HepG2 (cell line): Measurements from ENCODE around the gene SLC17A9. TPM values are rescaled to one million over a fixed set of nuclear protein-coding genes. Genes with fewer than 3 reads are reported as not detected.

ENCODE experiments used
- BRF2 ChIP-seq: sonication (generic); formaldehyde crosslinking; IDR thresholded peaks from 2 replicates; pipeline ENCODE4 v1.8.1; 2022; ENCODE audit warnings: mild to moderate bottlenecking, missing genetic modification reagents
- DMAP1 ChIP-seq: IDR thresholded peaks from 2 replicates; pipeline ENCODE4 v1.6.1; 2016
- HOXA3 ChIP-seq: sonication (generic); formaldehyde crosslinking; IDR thresholded peaks from 2 replicates; pipeline ENCODE4 v1.5.0; 2020; ENCODE audit warnings: missing genetic modification reagents
- PAX8 ChIP-seq: sonication (generic); formaldehyde crosslinking; IDR thresholded peaks from 2 replicates; pipeline ENCODE4 v1.8.0; 2022; ENCODE audit warnings: mild to moderate bottlenecking, missing genetic modification reagents, borderline replicate concordance
- PRDM4 ChIP-seq: sonication (generic); formaldehyde crosslinking; IDR thresholded peaks from 2 replicates; pipeline ENCODE4 v1.9.0; 2021; ENCODE audit warnings: missing genetic modification reagents, borderline replicate concordance
- SMYD3 ChIP-seq: sonication (generic); formaldehyde crosslinking; IDR thresholded peaks from 2 replicates; pipeline ENCODE4 v1.8.1; 2023; ENCODE audit warnings: mild to moderate bottlenecking, missing genetic modification reagents
- XRCC5 ChIP-seq: fragments of 200-400 bp; formaldehyde crosslinking; optimal IDR thresholded peaks from 2 replicates; pipeline ENCODE3; 2017; ENCODE audit warnings: mild to moderate bottlenecking, low read length
- ZBTB20 ChIP-seq: sonication (generic); formaldehyde crosslinking; IDR thresholded peaks from 2 replicates; pipeline ENCODE4 v1.8.1; 2023; ENCODE audit warnings: missing genetic modification reagents, low read depth, mild to moderate bottlenecking, borderline replicate concordance
- ZBTB46 ChIP-seq: sonication (generic); formaldehyde crosslinking; IDR thresholded peaks from 2 replicates; pipeline ENCODE4 v1.4.0; 2020; ENCODE audit warnings: mild to moderate bottlenecking, missing genetic modification reagents, borderline replicate concordance
- ZMAT3 ChIP-seq: sonication (generic); formaldehyde crosslinking; conservative IDR thresholded peaks from 2 replicates; pipeline ENCODE4 v1.7.0; 2021; ENCODE audit warnings: missing genetic modification reagents
- ZNF20 ChIP-seq: sonication (generic); formaldehyde crosslinking; IDR thresholded peaks from 2 replicates; pipeline ENCODE4 v1.4.0; 2020; ENCODE audit warnings: mild to moderate bottlenecking, moderate library complexity, missing genetic modification reagents
- ZNF253 ChIP-seq: sonication (generic); formaldehyde crosslinking; IDR thresholded peaks from 2 replicates; pipeline ENCODE4 v1.8.0; 2022; ENCODE audit warnings: mild to moderate bottlenecking, missing genetic modification reagents, borderline replicate concordance
- ZNF326 ChIP-seq: sonication (generic); formaldehyde crosslinking; IDR thresholded peaks from 2 replicates; pipeline ENCODE4 v1.4.0; 2020; ENCODE audit warnings: missing genetic modification reagents, borderline replicate concordance
- ZNF431 ChIP-seq: sonication (generic); formaldehyde crosslinking; IDR thresholded peaks from 2 replicates; pipeline ENCODE4 v1.9.0; 2022; ENCODE audit warnings: missing genetic modification reagents, low read depth, mild to moderate bottlenecking, borderline replicate concordance
- ZNF543 ChIP-seq: sonication (generic); formaldehyde crosslinking; IDR thresholded peaks from 2 replicates; pipeline ENCODE4 v1.4.0; 2020; ENCODE audit warnings: mild to moderate bottlenecking, missing genetic modification reagents
- ZNF576 ChIP-seq: sonication (generic); formaldehyde crosslinking; IDR thresholded peaks from 2 replicates; pipeline ENCODE4 v1.4.0; 2020; ENCODE audit warnings: mild to moderate bottlenecking, missing genetic modification reagents
- ZNF724P ChIP-seq: sonication (generic); formaldehyde crosslinking; IDR thresholded peaks from 2 replicates; pipeline ENCODE4 v1.8.0; 2022; ENCODE audit warnings: missing genetic modification reagents, borderline replicate concordance
- ZNF740 ChIP-seq: sonication (generic); formaldehyde crosslinking; IDR thresholded peaks from 2 replicates; pipeline ENCODE4 v1.4.0; 2020; ENCODE audit warnings: missing genetic modification reagents
- ZNF766 ChIP-seq: sonication (generic); formaldehyde crosslinking; IDR thresholded peaks from 2 replicates; pipeline ENCODE4 v1.5.0; 2020; ENCODE audit warnings: missing genetic modification reagents, borderline replicate concordance
- ZNF839 ChIP-seq: sonication (generic); formaldehyde crosslinking; IDR thresholded peaks from 2 replicates; pipeline ENCODE4 v1.4.0; 2020; ENCODE audit warnings: missing genetic modification reagents, mild to moderate bottlenecking, borderline replicate concordance
- ZNF850 ChIP-seq: sonication (generic); formaldehyde crosslinking; conservative IDR thresholded peaks from 2 replicates; pipeline ENCODE4 v1.9.0; 2021; ENCODE audit warnings: mild to moderate bottlenecking, missing genetic modification reagents
- ZSCAN22 ChIP-seq: sonication (generic); formaldehyde crosslinking; IDR thresholded peaks from 2 replicates; pipeline ENCODE4 v1.4.0; 2020; ENCODE audit warnings: mild to moderate bottlenecking, missing genetic modification reagents
- polyA plus RNA-seq, 8 experiments: library from polyadenylated mRNA; depleted of rRNA in 3 of 8; stranded (reverse) in 7 of 8; unstranded in 1 of 8; fragments of >200 nt; fragmentation: Illumina TruSeq in 4 of 8; extraction: Trizol in 4 of 8; gene quantifications; 2 replicates each; pipeline versions ENCODE4 v1.2.1 to v1.2.3, GENCODE V29; 2011 to 2016; ENCODE audit warnings: low read depth in 4 of 8, missing spikeins in 1 of 8, mixed read lengths in 1 of 8; ENCODE audit not compliant: insufficient read depth in 1 of 8
- total RNA-seq, 5 experiments: library from RNA; depleted of rRNA; stranded (reverse); fragments of >200 nt; fragmentation: Illumina TruSeq; extraction: Trizol; gene quantifications; 2 replicates each; pipeline ENCODE4 v1.2.3, GENCODE V29; 2016; ENCODE audit warnings: low read depth in 1 of 5

The SLC17A9 gene
- total and polyA plus RNA-seq, 2 of the 13 experiments (the other 11 are each of a cell fraction or from before 2014, with no cell fraction given), result 110 to 191 TPM

GRCh38 chr20:62952968-62953838 is 694 bp downstream of the SLC17A9 start (continued):
- TF ChIP-seq ZNF766 (CRISPR knock-in tag) (peak; percentile 40; the same call in 1 of the 2 replicates), ZNF839 (CRISPR knock-in tag) (peak; percentile 41; the same call in 1 of the 2 replicates), PRDM4 (no peak), HOXA3 (CRISPR knock-in tag) (peak; percentile 24; the same call in 1 of the 2 replicates), ZNF740 (CRISPR knock-in tag) (peak; percentile 97), ZNF724P (CRISPR knock-in tag) (peak; percentile 38; the same call in 1 of the 2 replicates), SMYD3 (CRISPR knock-in tag) (no peak), ZNF850 (CRISPR knock-in tag) (0 out of 2 replicates have a peak, but pooled peaks have one; percentile 15), ZNF326 (CRISPR knock-in tag) (0 out of 2 replicates have a peak, but pooled peaks have one; percentile 30), ZNF543 (CRISPR knock-in tag) (no peak; the same call in 1 of the 2 replicates), ZBTB46 (0 out of 2 replicates have a peak, but pooled peaks have one; percentile 3), PAX8 (peak; percentile 21; the same call in 1 of the 2 replicates), DMAP1 (CRISPR knock-in tag) (peak; percentile 51; the same call in 1 of the 2 replicates), ZSCAN22 (peak; percentile 24; the same call in 1 of the 2 replicates), ZNF576 (CRISPR knock-in tag) (peak; percentile 95; the same call in 1 of the 2 replicates), ZNF253 (CRISPR knock-in tag) (peak; percentile 42; the same call in 1 of the 2 replicates), BRF2 (peak; percentile 39; the same call in 1 of the 2 replicates), ZNF20 (CRISPR knock-in tag) (peak; percentile 96), XRCC5 (no peak), ZNF431 (CRISPR knock-in tag) (no peak), ZBTB20 (CRISPR knock-in tag) (peak; percentile 61; the same call in 1 of the 2 replicates), ZMAT3 (peak; percentile 64; the same call in 1 of the 2 replicates)
